OCI-LY3 (cell line): ENCODE results near the gene EPHB2.
A peak's percentile ranks its signal among the peaks of the same experiment; 100 is the strongest.

ENCODE experiments used
- H2AFZ ChIP-seq: fragments of 200-600, 300-600 bp; shearing (Covaris generic); 2 replicates; pipeline ENCODE4 v1.6.0; 2014; ENCODE audit warnings: antibody characterized with exemption, low read depth, low read length
- H3K27ac ChIP-seq: fragments of 200-600, 300-600 bp; sonication (generic); 2 replicates; pipeline ENCODE4 v1.5.1; 2014; ENCODE audit warnings: mild to moderate bottlenecking, low read length, moderate library complexity, mixed read lengths
- H3K27me3 ChIP-seq: fragments of 200-600, 300-600 bp; sonication (generic); 2 replicates; pipeline ENCODE4 v1.6.1; 2014; ENCODE audit warnings: low read depth, low read length, mixed read lengths
- H3K36me3 ChIP-seq: fragments of 200-600, 300-600 bp; sonication (generic); replicated peaks from 2 replicates; pipeline ENCODE3; 2014; ENCODE audit warnings: low read depth, low read length, mixed read lengths
- H3K4me1 ChIP-seq: fragments of 300-600, 200-600 bp; sonication (generic); 2 replicates; pipeline ENCODE4 v1.6.1; 2014; ENCODE audit warnings: low read length, mixed read lengths
- H3K4me2 ChIP-seq: fragments of 200-600, 300-600 bp; sonication (generic); 2 replicates; pipeline ENCODE4 v1.6.1; 2014; ENCODE audit warnings: low read length, mixed read lengths
- H3K4me3 ChIP-seq: fragments of 300-600, 200-600 bp; sonication (generic); 2 replicates; pipeline ENCODE4 v1.5.1; 2014; ENCODE audit warnings: antibody characterized with exemption, mild to moderate bottlenecking, low read length, moderate library complexity
- H3K79me2 ChIP-seq: fragments of 300-600, 200-600 bp; shearing (Covaris generic); 2 replicates; pipeline ENCODE4 v1.6.1; 2014; ENCODE audit warnings: mild to moderate bottlenecking, low read length, mixed read lengths
- H3K9ac ChIP-seq: fragments of 300-600, 200-600 bp; shearing (Covaris generic); 2 replicates; pipeline ENCODE4 v1.6.0; 2014; ENCODE audit warnings: mild to moderate bottlenecking, low read length, moderate library complexity
- H3K9me3 ChIP-seq: fragments of 200-600, 300-600 bp; shearing (Covaris generic); 2 replicates; pipeline ENCODE4 v1.6.1; 2014; ENCODE audit warnings: low read length, mixed read lengths; ENCODE audit not compliant: insufficient read depth
- H4K20me1 ChIP-seq: fragments of 200-600, 300-600 bp; sonication (generic); 2 replicates; pipeline ENCODE4 v1.6.1; 2016; ENCODE audit warnings: low read length, mixed read lengths; ENCODE audit not compliant: insufficient read depth
- EZH2phosphoT487 ChIP-seq: fragments of 200-600 bp; shearing (Covaris generic); IDR thresholded peaks from 2 replicates; pipeline ENCODE4 v1.6.1; 2018; ENCODE audit warnings: antibody characterized with exemption, mixed run types, low read depth
- TF ChIP-seq, protein P1 (sequence below): fragments of 200-600, 300-600 bp; sonication (generic); IDR thresholded peaks from 2 replicates; pipeline ENCODE4 v1.5.1; 2014; ENCODE audit warnings: antibody characterized with exemption, low read length, low read depth

EPHB2 gene

GRCh38 chr1:22861764-22862440 lies 151.3 kb downstream of the EPHB2 start:
- Histone ChIP-seq H3K9me3 (no peaks in the 10 kb centered on the region), H3K4me3 (no peak overlapping the region), H3K4me1 (no peaks in the 10 kb centered on the region), H2AFZ (no peak overlapping the region), H4K20me1 (no peaks in the 10 kb centered on the region), H3K9ac (no peak overlapping the region), H3K36me3 (no peaks in the 10 kb centered on the region), H3K79me2 (no peaks in the 10 kb centered on the region), H3K27me3 (no peaks in the 10 kb centered on the region), H3K4me2 (no peak overlapping the region), H3K27ac (no peak overlapping the region)
- no peak for TF ChIP-seq EZH2phosphoT487
- TF ChIP-seq, protein P1, sequence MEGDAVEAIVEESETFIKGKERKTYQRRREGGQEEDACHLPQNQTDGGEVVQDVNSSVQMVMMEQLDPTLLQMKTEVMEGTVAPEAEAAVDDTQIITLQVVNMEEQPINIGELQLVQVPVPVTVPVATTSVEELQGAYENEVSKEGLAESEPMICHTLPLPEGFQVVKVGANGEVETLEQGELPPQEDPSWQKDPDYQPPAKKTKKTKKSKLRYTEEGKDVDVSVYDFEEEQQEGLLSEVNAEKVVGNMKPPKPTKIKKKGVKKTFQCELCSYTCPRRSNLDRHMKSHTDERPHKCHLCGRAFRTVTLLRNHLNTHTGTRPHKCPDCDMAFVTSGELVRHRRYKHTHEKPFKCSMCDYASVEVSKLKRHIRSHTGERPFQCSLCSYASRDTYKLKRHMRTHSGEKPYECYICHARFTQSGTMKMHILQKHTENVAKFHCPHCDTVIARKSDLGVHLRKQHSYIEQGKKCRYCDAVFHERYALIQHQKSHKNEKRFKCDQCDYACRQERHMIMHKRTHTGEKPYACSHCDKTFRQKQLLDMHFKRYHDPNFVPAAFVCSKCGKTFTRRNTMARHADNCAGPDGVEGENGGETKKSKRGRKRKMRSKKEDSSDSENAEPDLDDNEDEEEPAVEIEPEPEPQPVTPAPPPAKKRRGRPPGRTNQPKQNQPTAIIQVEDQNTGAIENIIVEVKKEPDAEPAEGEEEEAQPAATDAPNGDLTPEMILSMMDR: peak; percentile 52

DNA sequence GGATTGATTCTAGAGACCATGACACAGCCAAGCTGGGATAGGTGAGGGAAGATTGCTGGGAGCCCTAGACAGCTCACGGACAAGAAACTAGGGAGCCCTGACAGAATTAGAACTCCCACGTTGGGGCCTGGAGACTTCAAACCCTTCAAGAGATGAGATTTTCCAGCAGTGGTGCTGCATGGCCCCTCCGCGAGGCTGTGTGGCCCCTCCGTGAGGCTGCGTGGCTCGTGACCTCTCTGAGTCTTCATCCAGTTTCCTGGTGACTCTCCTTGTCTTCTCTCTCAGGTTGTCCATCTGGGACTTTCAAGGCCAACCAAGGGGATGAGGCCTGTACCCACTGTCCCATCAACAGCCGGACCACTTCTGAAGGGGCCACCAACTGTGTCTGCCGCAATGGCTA lies 152.1 kb downstream of the EPHB2 start:
- H3K27ac ChIP-seq: no peak overlapping the region
- H4K20me1 ChIP-seq: no peaks in the 10 kb centered on the region
- H3K79me2 ChIP-seq: no peaks in the 10 kb centered on the region
- H3K4me2 ChIP-seq: no peak overlapping the region
- H3K9ac ChIP-seq: no peak overlapping the region
- H3K9me3 ChIP-seq: no peaks in the 10 kb centered on the region
- H3K36me3 ChIP-seq: no peaks in the 10 kb centered on the region
- no peaks in the 10 kb centered on the region for H3K4me1 ChIP-seq
- H3K4me3 ChIP-seq: no peak overlapping the region
- H3K27me3 ChIP-seq: no peaks in the 10 kb centered on the region
- TF ChIP-seq EZH2phosphoT487: no peak
- TF ChIP-seq, protein P1: no peak
- H2AFZ ChIP-seq: no peak overlapping the region

DNA sequence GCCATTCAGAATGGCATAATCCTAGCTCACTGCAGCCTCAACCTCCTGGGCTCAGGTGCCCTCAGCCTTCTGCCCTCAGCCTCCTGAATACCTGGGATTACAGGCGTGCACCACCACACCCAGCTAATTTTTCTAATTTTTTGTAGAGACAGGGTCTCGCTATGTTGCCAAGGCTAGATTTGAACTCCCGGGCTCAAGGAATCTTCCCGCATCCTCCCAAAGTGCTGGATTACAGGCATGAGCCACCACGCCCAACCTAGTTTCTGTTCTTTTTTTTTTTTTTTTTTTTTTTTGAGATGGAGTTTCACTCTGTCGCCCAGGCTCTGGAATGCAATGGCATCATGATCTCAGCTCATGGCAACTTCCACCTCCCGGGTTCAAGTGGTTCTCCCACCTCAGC lies 153.1 kb downstream of the EPHB2 start:
- Histone ChIP-seq H3K4me3 (no peak overlapping the region), H4K20me1 (no peaks in the 10 kb centered on the region), H2AFZ (no peak overlapping the region), H3K79me2 (no peaks in the 10 kb centered on the region), H3K27me3 (no peaks in the 10 kb centered on the region), H3K27ac (no peak overlapping the region), H3K9me3 (no peaks in the 10 kb centered on the region), H3K36me3 (no peaks in the 10 kb centered on the region), H3K4me1 (no peaks in the 10 kb centered on the region), H3K9ac (no peak overlapping the region), H3K4me2 (no peak overlapping the region)
- no peak for TF ChIP-seq EZH2phosphoT487
- TF ChIP-seq, protein P1: no peak

- Histone ChIP-seq H3K79me2 (no peaks in the 10 kb centered on the region), H3K36me3 (no peaks in the 10 kb centered on the region), H3K4me2 (no peak overlapping the region), H4K20me1 (no peaks in the 10 kb centered on the region), H3K4me3 (no peak overlapping the region), H3K9me3 (no peaks in the 10 kb centered on the region), H3K27ac (no peak overlapping the region), H3K9ac (no peak overlapping the region), H2AFZ (no peak overlapping the region), H3K4me1 (no peaks in the 10 kb centered on the region), H3K27me3 (no peaks in the 10 kb centered on the region)
- no peak for TF ChIP-seq EZH2phosphoT487
- TF ChIP-seq, protein P1: no peak
These were observed 154.2 kb downstream of the EPHB2 start for GRCh38 chr1:22864886-22865285.
